ENCODE data around the gene ZDHHC13.

ZDHHC13 gene

GRCh38 chr11:19116971-19117759, at the start of gene ZDHHC13:
Gene ZDHHC13, plus strand, starts transcription at chr11:19117168. Its CDS starts 82 bp downstream, at chr11:19117250.
- DNase-seq (ENCODE audit: low spot score) = peak; percentile 95

GRCh38 chr11:19071255-19071654, 45.7 kb upstream of the ZDHHC13 start:
- DNase-seq (ENCODE audit: low spot score) = peak; percentile 59

DNA sequence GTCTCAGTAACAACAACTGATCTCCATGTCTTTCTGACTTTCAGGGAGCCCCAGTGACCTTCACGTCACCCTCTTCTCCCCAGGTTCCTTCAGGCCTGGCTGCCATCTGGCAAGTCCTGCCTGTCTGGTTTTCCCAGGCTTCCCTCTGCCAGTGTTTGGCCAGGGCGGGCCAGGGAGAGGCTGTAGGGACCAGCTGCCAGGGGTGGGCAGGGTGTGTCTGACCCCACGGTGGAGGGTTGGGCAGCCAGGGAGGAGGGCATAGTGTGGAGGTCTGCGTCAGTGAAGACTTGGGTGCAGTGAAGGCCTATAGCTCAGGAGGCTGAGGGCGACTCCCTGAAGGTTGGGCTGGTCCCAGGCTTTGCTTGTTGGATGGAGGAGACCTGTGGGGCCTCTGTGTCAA, 44.5 kb upstream of the ZDHHC13 start:
- DNase-seq (ENCODE audit: low spot score) = no peak

DNA sequence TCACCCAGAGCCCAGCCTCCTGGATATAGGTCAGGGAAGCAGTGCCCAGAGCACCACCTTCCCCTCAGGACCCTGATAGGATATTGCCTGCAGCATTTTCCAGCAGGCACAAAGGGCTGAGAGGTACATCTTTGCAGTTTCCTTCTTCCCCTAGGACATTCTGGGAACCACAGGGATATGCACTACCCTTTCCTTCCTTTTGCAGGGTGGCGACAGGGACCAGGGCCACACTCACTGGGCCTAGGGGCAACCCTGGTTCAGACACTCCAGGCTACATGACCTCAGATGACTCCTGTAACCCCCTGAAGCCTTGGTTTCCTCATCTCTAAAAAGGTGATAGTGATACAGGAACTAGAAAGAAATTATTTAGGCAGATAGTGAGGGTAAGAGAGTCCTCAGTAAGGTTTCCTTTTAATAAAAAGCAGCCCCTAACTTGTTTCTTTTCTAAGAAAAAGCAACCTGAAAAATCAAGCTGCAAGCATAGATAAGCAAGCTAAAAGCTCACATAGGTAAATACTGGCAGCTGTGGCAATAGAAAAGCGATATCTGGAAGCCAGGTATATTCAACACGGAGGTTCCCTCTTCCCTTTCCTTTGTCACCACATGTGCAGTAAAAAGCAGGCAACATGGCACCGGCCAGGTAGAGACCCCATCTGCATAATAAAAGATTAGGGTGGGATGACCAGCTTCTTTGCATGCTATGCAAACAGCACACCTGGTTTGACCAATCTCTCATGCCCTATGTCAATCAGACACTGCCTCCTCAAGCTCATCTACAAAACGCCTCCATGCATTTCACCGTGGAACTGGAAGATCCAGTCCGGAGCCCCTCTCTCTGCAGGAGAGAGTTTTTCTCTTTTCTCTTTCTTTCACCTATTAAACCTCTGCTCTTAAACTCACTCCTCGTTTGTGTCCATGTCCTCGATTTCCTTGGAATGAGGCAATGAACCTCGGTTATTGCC, 43.2 kb upstream of the ZDHHC13 start:
- DNase-seq (ENCODE audit: low spot score) = no peak

DNA sequence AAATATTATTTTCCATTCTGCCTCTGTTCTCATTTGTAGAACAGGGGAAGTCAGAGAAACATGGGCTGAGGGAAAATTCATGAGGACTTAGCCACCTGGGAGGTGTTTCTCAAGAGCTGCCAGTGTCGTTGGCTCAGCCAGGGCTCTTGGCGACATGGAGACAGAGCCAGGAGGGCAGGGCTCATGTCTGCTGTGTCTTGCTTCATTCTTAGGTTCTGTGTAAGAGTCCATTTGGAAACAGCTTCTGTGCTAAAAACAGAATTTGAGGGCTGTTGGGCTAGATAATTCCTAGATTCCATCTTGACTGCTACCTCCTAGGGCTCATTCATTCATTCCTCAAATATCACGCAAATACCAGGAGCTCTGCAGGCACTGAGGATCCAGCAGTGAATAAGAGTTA, 41.3 kb upstream of the ZDHHC13 start:
- no peak for DNase-seq (ENCODE audit: low spot score)

DNA sequence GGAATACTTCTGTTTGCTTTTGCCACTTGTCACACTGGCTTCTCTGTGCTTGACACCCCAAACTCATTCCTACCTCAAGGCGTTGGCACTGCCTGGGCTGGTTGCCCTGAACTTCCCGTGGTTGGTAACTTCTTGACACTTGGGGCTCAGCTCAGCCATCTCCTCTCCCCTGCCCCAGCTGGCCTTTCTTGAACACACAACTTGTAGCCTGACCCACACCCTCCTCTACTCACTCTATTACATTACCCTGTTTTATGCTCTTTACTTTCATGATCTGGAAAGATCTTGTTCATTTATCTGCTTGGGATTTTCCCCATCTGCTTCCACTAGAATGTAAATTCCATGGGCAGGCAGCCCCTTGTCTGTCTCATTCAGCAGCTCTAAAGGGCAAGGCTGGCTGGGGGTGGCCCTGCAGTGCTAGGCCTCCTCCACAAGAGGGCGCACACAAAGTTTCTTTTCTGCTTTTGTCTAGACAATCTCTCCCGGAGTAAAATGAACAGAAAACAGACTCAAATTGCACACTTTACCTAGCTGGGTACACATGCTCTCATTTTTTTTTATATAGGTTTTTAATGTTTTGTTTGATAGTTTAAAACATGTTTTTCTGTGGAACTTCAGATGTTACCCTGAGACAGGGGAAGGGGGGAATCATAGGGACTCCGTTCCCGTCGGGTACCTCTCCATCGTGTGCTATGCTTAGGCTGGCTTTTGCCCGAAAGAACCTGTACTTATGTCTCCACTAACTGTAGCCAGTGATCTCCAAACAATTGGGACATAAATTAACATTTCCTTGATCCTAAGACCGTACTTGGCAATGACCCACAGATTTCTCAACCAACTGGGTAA, 40.0 kb upstream of the ZDHHC13 start:
- peak; percentile 45 for DNase-seq (ENCODE audit: low spot score)

DNA sequence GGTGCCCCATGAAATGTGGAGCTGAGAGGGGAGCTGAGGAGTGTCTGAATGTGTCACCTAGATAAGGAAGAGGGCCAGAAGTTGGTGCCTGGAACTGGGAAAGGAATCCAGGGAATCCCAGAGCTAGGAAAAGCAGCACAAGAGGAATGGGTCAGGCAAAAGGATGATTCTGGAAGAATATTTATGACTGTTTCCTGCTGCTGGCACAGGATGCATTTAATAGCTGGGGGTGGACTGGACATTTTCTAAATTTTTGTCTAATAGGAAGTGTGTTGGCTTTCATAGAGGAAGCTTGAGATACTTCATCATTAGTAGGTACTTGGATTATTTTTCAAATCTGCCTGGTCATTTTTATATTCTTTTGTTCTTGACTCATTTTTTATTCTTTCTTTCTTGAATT, 39.0 kb upstream of the ZDHHC13 start:
- no peak for DNase-seq (ENCODE audit: low spot score)

- no peak for DNase-seq (ENCODE audit: low spot score)
Observed at GRCh38 chr11:19079643-19080440, 37.1 kb upstream of the ZDHHC13 start.

DNA sequence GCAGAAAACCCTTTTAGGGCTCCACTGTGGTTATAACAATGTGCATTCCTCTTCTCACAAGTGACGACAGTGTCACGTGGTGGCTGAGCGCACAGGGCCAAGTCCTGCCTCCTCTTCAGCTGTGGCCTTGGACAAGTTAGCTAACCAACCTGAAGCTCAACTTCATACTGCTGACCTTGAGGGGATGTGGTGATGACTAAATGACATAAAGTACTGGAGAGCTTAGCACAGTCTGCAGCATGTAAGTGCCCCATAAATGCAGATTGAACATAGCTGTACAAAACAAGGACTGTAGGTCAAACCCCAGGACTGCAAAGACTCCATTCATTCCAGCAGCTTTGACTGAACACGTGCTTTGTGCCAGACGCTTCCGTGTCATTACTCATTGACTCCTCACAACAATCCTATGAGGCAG, 36.4 kb upstream of the ZDHHC13 start:
- no peak for DNase-seq (ENCODE audit: low spot score)

GRCh38 chr11:19083166-19083565, 33.8 kb upstream of the ZDHHC13 start:
- no peak for DNase-seq (ENCODE audit: low spot score)

- no peak for DNase-seq (ENCODE audit: low spot score)
Observed at GRCh38 chr11:19084661-19085315, 32.2 kb upstream of the ZDHHC13 start.

GRCh38 chr11:19087658-19088057, 29.3 kb upstream of the ZDHHC13 start:
- no peak for DNase-seq (ENCODE audit: low spot score)

DNA sequence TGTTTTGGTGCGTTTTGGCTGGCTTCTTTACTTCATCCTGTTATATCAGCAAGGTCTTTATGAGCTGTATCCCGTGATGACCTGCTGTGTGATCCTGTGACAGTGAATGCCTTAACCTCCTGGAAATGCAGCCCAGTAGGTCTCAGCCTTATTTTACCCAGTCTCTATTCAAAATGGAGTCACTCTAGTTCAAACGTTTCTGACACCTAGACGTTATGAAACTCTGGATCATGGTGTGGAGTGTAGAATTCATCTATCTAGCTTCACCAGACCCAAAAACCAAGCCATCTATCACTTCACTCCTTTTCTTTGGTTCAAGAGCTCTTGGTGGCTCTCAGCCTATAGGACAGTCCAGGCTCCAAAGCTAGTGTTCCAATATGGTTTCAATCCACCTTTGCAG, 28.2 kb upstream of the ZDHHC13 start:
- DNase-seq (ENCODE audit: low spot score) = no peak

GRCh38 chr11:19089421-19089820, 27.5 kb upstream of the ZDHHC13 start:
- no peak for DNase-seq (ENCODE audit: low spot score)

DNA sequence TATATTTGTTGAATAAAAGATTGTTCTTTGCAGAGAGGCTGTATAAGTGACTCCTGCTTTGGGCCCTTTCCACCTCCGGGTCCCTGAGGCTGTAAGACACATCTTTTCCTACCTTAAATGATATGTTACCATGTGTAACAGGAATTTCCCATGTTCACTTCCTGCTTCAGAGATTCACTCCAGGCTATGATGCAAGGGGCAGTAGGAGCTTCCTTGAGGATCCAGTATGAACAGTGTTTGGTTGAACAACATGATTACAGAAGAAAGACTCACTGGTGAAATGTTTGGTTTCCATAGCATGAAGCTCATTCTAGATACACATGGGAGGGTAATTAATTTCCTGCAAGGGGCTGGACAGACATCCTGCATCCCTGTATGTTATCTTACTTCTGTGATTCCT, 25.6 kb upstream of the ZDHHC13 start:
- no peak for DNase-seq (ENCODE audit: low spot score)

DNA sequence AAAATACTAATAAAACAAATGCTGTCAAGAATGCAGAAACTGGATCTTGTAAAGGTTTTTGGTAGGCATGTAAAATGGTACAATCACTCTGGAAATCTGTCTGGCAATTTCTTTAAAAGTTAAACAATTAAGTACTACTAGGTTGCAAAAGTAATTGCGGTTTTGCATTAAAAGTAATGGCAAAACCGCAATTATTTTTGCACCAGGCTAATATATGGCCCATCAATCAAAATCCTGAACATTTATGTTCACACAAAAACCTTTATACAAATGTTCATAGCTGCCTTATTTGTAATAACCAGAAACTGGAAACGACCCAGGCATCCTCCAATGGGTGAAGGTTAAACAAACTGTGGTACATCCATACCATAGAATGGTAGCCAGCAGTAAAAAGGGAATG, 24.6 kb upstream of the ZDHHC13 start:
- no peak for DNase-seq (ENCODE audit: low spot score)

DNA sequence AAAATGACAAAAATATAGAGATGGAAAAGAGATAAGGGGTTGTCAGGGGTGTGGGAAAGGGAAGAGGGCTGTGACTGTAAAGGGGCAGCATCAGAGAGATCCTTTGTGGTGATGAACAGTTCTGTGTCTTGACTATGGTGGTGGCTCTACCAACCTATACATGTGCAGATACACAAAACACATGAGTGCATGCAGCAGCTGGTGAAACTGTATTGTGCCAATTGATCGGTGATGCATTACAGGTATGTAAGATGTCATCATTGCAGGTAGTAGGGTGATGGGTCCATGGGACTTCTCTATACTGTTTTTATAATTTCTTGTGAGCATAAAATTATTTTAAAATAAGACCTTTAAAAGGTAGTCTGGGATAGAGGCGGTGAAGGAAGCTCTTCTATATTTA, 24.1 kb upstream of the ZDHHC13 start:
- DNase-seq (ENCODE audit: low spot score) = no peak

- DNase-seq (ENCODE audit: low spot score) = no peak
Observed at GRCh38 chr11:19093976-19094375, 23.0 kb upstream of the ZDHHC13 start.

DNA sequence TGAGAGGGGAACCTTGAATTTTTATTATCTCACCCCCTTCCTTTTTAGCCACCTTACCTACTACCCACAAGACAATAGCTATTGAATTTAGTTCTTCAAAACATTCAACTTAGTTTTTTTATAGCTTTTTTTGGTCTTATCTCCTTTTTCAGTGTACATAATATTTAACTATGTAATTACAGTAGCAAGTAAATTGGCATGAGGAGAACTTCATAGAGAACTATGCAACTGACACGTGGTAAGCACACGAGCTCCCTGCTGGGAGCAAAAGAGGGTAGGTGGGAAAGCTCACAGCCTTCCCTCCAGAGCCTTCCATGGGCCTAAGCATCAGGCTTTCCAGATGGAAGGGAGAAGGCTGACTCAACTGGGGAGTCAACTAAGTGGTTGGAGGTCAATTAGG, 22.1 kb upstream of the ZDHHC13 start:
- no peak for DNase-seq (ENCODE audit: low spot score)

GRCh38 chr11:19099093-19099492, 17.9 kb upstream of the ZDHHC13 start:
- no peak for DNase-seq (ENCODE audit: low spot score)

GRCh38 chr11:19100885-19101284, 16.1 kb upstream of the ZDHHC13 start:
- no peak for DNase-seq (ENCODE audit: low spot score)

Measured in HuH-7 (cell line).